NCI-H2196 treated with DMSO at 0.1 percent for 48 hours (cell line): Measurements from ENCODE around the gene RER1.
"Not testable (repeated sequence)": the region's sequence is repeated elsewhere in the genome, so short reads cannot be mapped to it uniquely, and the experiment has no call there.

Experiments used
- DNase-seq: peaks from one replicate; lab custom pipeline; 2025; ENCODE audit not compliant: unreplicated experiment; lab: John Stamatoyannopoulos, UW

Gene RER1

DNA sequence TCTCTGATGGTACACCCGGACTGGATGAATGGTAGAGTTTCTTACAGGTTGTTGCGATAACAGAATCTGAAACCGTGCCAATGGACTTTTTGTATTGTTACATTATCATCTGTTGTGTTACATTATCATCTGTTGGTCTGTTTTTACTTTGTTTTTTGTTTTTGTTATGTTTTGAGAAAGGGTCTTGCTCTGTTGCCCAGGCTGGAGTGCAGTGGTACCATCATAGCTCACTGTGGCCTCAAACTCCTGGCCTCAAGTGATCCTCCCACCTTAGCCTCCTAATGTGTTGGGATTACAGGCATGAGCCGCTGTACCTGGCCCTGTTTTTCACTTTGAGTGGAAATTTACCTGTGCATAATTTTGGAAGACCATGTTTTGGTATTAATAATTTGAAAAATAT, 30.9 kb downstream of the RER1 start:
- DNase-seq: no peak

- no peak for DNase-seq
Observed at GRCh38 chr1:2425892-2426291, 34.3 kb downstream of the RER1 start.

GRCh38 chr1:2426540-2426939, 34.9 kb downstream of the RER1 start:
- no peak for DNase-seq

- no peak for DNase-seq
Observed at GRCh38 chr1:2427051-2427450, 35.4 kb downstream of the RER1 start.

GRCh38 chr1:2427976-2428375, 36.3 kb downstream of the RER1 start:
- no peak for DNase-seq

GRCh38 chr1:2428490-2428889, 36.8 kb downstream of the RER1 start:
- DNase-seq: no peak

DNA sequence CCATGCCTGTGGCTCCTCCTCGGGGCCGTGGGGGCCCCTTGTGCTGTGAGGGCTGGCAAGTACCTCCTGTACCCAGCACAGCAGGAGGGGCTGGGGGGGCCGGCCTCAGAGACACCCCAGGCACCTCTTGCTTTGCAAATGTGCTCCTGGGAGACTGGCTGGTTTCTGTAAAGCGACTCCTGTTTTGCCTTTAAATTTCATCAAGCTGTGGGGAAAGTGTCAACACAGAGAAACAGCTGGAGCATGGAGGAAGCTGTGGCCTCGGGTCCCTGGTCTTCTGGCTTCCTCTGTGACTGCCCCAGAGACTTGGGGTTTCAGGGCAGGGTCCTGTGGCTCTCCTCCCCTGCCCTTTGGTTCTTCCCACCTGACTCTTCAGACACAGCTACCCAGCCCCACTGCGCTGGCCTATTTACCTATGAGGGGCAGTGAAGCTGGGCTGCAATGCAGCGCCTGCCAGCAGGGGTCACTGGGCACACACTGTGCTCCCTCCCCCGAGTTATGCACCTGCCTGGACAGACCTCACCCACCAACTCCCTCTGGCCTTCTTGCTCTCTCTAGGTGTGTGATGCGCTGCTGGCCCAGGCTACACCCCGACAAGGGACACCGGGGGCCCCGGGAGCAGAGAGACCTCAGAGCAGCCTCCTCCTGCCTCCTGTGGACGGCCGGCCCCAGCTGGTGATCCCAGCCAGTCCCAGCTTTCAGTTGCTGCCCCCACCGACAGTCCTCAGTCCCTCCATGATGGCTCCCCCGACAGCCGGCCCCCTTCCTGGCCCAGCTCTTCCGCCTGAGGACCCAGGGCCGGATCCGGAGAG, 38.3 kb downstream of the RER1 start:
- DNase-seq: no peak

GRCh38 chr1:2430592-2430973, 38.9 kb downstream of the RER1 start:
- no peak for DNase-seq

- no peak for DNase-seq
Observed at GRCh38 chr1:2431103-2431502, 39.5 kb downstream of the RER1 start.

- no peak for DNase-seq
Observed at GRCh38 chr1:2431518-2431917, 39.9 kb downstream of the RER1 start.

GRCh38 chr1:2432441-2432844, 40.8 kb downstream of the RER1 start:
- no peak for DNase-seq

- DNase-seq: no peak
Observed at GRCh38 chr1:2433196-2433595, 41.6 kb downstream of the RER1 start.

- DNase-seq: no peak
Observed at GRCh38 chr1:2433936-2434655, 42.5 kb downstream of the RER1 start.

GRCh38 chr1:2435091-2435490, 43.5 kb downstream of the RER1 start:
- DNase-seq: no peak

GRCh38 chr1:2435746-2436355, 44.2 kb downstream of the RER1 start:
- no peak for DNase-seq

- no peak for DNase-seq
Observed at GRCh38 chr1:2436876-2437275, 45.2 kb downstream of the RER1 start.

GRCh38 chr1:2437617-2438016, 46.0 kb downstream of the RER1 start:
- no peak for DNase-seq

DNA sequence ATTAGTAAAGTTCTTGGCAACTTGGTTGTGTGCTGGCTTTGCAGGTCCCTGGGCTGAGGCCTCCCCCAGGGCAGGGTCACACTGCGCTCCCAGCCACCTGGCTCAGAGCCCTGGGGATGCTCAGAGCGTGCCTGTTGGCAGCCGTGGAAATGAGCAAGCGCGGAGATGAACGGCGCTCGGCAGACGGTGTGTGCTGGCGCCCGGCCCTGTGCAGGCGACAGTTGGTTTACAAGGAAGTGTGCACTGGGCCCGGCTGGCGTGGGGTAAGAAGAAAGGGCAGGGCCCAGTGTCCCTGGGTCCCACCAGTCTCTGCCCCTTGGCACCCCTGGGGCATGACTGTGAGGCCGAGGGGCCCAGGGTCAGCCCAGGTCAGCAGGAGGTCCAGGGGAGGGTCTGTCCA, 46.4 kb downstream of the RER1 start:
- DNase-seq: peak; percentile 48

- no peak for DNase-seq
Observed at GRCh38 chr1:2438641-2439040, 47.0 kb downstream of the RER1 start.

DNA sequence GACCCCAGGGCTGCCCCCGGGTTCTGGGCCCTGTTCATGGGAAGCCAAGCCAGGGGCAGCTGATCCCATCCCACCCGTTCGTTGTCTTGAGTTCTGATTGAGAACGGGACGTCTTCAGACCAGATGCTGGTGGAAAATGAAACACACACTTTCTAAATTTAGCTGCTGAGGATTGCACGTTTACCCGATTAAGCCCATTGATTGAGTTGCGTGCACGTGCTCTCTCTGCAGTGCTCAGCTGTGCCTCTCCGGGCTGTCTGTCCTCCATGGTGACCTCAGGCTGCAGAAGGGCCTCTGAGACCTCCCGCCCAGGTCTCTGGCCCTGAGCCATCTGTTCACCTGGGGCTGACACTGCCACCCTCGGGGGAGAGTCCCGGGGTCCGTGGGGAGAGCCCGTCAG, 47.7 kb downstream of the RER1 start:
- DNase-seq: no peak

DNA sequence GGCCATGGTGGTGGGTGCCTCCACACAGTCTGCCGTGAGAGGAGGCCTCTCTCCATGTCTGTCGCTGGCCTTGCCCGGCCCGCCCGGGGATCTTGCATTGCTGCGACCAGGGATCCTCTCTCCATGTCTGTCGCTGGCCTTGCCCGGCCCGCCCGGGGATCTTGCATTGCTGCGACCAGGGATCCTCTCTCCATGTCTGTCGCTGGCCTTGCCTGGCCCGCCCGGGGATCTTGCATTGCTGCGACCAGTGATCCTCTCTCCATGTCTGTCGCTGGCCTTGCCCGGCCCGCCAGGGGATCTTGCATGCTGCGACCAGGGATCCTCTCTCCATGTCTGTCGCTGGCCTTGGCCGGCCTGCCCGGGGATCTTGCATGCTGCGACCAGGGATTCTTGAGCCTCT, 48.7 kb downstream of the RER1 start:
- DNase-seq: not testable (repeated sequence)

DNA sequence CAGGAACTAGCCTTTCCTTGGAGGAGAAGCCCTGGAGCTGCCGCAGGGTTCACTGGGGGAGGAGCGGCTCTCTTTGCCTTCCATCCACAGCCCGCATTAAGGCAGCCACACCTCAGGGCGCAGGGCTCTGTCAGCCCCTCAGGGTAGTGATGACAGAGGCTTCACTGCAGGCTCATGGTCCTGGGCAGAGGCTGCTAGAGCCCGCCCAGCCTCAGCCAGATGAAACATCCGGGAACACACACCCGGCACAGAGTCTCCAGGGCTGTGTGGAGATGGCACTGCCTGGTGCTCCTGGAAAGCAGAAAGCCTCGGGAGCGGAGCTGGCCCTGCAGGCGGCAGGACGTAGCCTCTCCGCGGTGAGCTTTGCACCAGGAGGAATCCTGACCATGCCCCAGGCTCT, 50.1 kb downstream of the RER1 start:
- no peak for DNase-seq
